ENCODE measurements around the gene IL26.
"Not testable (repeated sequence)": the region's sequence is repeated elsewhere in the genome, so short reads cannot be mapped to it uniquely, and the experiment has no call there.

IL26 gene

DNA sequence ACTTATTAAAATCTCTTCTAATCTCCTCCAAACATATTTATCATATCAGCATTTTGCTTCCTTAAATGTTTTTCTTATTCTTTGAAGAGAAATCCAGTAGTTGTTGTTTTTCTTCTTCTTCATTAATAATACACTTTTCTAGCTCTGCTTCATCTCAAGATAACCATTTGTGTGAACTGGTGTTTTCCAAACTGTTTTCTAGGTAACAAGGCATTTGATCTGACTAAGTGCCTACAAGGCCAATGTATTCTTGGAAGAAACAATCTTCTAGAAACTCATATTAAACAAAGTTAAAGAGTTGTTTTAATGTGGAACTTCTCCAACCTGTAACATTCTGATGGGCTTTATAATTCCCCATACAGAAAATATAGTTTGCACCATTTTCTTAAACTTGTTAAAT, 35.3 kb downstream of the IL26 start:
- no peak for DNase-seq

DNA sequence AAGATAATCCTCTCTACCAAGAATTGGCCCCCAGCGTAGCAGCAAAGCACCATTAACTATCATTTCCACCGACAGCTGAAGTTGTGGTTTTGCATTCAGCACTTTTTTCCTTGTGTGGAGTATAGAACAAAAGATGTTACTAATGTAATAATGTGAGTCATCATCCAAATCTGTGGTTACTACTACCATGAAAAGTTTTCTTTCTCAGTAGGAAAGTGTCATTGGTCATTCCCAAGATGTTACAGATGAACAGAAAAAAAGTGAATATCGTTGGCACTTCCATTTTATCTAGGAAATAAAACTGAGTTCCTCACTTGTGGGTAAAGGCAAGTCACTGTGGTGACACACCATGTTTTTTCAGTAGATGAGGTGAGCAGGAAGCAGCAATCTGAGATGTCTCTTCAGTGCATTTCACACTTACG, 35.8 kb downstream of the IL26 start:
- no peak for DNase-seq

DNA sequence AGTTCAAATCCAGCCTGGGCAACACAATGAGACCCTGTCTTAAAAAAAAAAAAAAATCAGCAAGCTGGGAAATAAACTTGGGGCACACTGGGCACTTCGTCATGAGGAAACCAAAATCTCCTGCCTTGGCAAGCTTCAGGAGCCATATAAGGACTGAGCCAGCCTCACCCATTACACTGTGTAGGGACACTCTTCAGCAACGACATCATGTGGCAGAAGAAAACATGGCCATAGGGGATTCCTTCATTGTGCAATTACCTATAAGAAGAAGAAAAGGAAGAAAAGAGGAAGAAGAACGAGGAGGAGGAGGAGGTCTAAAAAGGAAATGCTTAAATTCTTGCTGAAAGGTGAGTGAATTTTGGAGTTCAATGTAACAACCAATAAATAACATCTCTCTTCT, 40.0 kb downstream of the IL26 start:
- no peak for DNase-seq

DNA sequence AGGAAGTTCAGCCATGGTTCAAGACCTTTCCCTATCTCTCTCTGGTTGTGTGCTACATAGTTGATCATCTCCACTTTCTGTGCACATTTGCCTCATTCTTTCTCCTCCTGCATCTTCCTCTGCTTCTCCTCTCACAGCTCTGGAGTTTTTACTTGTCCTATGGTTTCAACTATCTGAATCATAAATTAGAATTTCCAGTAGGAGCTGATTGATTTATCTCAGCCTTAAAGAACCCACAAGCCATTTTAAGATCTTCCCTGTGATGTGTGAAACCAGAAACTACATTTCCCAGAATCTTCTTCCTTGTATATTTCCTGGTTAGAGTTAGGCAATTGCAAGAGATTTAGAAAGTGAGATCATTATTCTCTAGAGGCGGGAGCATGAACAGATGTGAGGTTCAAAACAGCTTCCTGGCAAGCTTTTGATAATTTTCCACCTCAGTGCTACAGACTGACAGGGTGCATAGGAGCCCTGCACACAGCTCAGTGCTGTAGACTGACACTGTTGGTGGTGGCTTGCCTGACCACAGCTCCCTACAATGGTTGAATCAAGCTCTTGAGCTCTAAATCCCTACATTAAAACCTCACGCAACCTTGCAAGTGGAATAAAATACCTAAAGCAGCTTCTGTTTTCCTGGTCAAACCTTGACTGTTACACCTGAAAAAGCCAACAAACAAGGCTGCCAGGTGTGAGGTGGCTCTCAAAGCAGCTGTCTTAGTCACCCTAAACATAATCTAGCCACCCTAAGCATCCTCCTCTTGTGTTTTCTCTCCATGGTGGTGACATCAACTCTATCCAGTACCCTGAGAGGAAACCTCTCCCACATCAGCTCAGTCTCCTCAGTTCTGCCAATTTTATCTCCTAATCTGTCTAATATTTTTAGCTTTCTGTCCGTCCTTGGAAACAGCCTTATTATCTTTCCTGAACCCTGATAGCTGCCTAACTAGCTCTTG, 44.5 kb downstream of the IL26 start:
- DNase-seq: no peak

DNA sequence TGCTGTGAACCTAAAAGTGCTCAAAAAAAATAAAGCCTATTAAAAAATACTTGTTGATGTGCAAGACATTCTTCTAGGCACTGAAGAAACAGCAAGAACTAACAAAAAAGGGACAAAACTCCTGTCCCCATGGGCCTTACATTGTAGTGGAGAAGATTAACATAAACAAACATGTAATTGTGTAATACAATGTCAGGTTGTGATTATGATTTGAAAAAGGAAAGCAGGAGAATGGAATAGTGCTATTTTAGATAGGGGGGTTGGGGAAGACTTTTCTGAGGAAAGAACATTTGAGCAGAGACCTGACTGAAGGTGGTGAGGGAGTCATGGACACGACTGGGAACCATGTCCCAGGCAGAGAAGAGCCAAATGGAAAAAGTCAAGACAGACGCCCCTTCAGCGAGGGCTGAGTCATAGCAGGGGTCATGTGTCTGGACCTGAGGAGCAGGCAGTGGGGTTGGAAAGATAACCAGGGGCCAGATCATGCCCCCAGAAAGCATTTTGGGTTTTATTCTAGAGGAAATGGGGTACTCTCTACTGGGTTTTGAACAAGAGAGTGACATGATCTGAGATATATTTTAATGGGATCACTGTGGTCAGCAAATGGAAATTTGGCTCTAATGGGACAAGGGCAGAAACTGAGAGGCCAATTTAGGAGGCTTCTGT, 46.7 kb downstream of the IL26 start:
- DNase-seq: no peak

DNA sequence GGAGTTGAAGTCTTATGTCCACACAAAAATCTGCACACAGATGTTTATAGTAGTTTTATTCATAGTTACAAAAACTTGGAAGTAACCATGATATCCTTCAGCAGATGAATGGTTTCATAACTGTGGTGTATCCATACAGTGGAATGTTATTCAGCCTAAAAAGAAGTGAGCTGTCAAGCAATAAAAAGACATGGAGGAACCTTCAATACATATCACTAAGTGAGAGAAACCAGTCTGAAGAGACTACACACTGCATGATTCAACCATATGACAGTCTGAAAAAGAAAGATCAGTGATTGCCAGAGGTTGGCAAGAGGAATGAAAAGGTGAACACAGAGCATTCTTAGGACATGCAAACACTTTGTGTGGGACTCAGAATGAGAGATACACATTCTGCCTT, 47.4 kb downstream of the IL26 start:
- no peak for DNase-seq

DNA sequence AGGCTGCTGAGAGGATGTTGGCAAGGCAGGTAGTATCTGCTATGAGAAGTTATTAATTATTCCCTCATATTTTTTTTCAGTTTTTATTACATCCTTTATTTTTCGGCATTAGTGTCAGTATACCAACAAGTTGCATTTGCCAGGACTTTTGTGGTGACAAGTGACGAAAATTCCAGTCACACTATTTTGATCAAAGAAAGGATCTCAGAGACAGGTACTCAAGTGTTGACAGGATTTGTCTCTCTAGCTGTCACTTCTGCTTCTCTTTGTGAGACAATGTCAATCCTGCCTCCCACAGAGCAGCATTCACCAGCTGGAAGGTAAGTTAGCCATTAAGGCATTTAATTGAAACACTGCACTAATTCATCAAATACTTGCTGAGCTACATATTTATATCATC, 48.0 kb downstream of the IL26 start:
- no peak for DNase-seq

DNA sequence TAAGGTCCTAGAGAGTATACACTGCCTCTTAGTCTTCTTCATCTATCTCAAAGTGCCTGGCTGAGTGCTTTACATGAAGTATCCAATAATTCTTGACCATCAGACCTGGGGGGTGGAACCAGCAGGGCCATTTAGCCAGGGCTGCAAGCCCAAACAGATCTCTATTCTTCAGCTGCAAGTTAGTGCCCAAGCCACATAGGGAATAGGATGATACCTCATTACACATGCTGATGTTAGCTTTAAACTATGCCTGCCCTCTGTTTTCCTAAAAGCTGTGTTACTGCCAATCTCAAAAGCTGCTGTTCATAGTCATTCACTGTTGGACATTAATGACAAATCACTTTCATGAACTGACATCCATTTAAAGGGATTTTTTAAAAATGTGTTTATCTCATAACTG, 49.4 kb downstream of the IL26 start:
- no peak for DNase-seq

DNA sequence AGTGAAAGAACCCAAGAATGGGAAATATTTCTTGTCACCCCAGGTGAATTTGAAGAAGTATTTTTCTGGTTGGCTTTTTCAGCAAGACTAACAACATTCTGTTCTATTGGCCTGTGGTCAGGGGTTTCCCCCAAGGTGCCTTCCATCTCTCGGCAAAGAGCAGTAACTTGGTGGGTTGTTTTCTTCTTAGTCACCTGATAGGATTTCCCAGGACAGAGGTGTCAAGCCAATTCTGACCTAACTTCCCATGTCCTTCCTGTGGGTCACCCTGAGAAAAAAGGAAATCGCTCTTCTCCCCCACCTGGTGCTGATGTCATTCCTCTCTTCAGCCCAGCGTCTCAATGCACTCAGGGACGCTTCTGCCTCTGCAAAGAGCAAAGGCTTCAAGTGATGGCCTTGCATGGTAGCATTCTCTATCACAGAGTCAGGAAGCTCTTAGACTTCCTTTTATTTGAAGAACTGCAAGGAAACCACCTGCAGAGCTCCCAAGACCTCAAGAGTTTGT, 50.0 kb downstream of the IL26 start:
- DNase-seq: no peak

DNA sequence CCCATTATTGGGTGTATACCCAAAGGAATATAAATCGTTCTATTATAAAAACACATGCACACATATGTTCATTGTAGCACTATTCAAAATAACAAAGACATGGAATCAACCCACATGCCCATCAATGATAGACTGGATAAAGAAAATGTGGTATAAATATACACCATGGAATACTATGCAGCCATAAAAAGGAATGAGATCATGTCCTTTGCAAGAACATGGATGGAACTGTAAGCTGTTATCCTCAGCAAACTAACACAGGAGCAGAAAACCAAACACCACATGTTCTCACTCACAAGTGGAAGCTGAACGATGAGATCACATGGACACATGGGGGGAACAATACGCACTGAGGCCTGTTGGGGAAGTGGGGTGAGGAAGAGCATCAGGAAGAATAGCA, 50.8 kb downstream of the IL26 start:
- DNase-seq: not testable (repeated sequence)

DNA sequence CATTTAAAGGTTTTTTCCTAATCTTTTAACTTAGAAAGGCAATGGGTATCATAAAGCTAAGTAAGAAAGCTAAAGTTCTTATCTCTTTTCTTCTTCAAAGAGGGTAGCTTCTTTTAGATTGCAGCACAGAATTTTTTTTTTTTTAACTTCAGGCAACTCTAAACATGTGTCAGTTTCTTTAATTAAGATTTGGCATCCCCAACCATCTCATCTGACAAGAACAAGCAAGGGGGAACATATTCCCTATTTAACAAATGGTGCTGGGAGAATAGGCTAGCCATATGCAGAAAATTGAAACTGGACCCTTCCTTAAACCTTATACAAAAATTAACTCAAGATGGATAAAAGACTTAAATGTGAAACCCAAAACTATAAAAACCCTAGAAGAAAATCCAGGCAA, 51.8 kb downstream of the IL26 start:
- no peak for DNase-seq

DNA sequence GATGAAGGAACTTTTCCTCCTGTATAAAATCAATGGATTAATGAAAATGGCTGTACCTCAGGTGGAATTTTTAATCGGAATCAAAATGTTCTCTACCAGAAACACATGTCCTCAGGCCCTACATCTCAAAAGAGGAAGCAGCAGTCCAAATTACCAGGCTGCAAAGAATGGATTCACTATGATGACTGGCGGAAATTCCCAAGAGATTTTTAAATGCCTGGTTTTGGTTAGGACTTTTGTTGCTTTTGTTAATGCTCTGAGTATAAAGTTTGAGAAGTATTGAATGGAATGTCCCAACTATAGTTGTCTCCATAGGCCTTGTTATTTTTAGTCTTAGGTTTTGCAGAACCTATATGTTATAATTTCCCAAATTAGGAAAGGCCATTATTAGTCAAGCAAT, 54.9 kb downstream of the IL26 start:
- no peak for DNase-seq

DNA sequence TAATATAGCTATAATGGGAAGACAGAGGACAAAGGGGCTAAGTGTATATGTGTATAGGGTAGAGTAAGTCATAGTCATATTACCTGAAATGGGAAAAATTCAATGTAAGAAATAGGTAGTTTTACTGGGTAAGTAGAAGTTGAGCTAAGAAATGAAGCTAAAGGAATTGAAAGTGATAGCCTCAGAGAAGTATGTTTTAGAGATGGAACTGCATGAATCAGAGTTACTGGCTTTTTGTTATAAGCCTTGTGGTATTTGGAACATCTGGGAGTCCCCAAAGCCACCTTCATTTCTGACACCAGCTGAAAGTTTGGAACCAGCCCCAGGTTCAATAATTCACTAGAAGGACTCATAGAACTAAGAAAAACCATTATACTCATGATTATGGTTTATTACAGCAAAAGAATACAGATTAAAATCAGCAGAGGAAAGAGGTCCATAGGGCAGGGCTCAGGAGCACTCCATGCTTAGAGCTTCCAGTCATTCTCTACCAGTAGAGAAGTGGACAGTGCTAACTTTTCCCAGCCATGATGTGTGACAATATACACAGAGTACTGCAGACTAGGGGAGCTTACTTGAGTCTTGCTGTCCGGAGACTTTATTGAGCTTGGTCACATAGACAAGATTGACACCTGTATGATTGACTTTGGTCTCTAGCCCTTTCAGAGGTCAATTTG, 56.3 kb downstream of the IL26 start:
- no peak for DNase-seq

DNA sequence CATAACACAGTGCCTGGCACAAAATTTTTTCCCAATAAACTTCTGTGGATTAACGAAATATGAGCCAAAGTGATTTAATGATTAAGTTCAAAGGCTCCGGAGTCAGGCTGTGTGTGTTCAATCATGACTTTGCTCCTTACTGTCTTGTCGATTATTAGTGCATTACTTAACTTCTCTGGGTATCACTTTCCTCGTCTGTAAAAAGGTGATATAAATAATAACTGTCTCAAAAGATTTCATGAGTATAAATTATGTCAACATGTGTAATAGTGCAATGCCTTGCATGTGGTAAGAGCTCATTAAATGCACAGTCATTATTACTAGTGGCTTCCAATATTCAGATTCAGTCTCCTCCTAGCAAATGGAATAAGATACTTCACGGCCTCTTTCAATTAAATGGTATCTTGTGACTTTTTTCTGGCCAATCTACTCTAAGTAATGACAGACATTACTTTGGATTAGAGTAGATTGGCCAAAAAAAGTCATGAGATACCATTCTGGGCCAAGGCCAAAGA, 59.2 kb downstream of the IL26 start:
- no peak for DNase-seq

DNA sequence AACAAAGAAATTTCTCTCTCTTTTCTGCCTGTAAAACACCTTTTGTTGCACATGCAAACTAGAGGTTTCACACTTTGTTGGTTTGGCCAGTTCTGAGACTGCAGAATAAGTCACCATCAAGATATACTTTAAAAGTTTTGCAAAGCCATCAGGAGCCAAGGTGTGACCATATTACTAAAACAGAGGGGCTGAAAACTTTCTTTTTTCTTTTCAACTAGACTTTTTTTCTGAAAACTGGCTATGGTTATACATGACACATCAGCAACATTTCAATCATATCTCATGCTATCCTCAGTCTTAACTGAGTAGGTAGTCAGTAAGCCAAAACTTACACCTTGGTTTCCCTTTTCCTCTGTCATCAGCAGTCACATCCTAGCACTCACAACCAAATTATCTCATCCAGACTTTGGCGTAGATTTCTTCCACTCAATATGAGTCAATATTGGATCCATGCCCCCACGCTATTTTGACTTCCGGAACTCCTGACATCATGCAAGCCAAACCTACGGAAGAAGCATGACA, 62.0 kb downstream of the IL26 start:
- no peak for DNase-seq

DNA sequence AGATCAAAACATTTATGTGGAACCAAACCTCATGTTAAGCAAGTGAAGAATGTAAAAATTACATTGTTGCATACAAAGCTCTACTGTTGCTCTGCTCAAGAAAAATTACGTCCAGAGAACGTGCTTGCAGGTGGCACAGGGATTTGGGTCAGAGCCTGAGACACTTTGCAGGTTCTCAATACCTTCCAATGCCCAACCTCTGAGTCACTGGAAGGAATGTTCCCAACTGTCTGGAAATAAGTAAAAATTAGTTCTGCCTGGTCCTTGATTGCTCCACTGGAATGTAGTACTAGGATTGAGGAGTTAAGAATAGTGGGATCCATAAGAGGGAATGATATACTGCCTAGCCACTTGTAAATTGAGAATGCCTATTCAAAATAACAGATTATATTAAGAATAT, 63.2 kb downstream of the IL26 start:
- no peak for DNase-seq

DNA sequence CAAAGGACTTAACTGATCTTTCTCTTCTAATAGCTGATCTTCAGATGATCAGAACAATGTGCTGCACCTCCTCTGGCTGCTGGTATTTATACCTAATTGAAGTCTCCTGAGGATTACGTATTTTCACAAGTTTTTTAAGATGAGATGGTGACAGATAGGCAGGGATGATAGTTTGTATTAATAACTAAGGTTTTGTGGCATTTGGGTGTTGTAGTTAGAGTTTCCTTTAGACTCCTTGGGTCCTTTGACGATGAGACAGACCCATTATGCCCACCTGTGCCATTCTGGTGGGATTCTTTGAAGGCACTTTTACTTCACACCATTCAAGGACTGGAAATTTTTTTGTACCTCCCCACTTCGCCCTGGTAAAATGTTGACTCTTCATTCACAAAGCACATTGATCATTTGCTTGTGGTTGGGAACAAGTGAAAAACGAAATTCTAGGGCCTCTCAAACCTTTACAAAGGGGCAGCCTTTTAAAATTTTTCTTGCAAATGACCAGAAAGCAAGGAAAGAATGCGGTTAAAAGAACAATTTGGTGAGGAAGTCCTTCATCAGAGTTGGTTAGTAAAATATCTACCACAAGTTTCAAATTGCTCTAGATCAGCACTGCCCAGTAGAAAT, 65.8 kb downstream of the IL26 start, which contains the start of gene IFNG:
Gene IFNG, minus strand, starts transcription at position 60 of the 624 bp plus-strand sequence. CDS start 125 bp downstream, outside the sequence.
- DNase-seq: no peak

DNA sequence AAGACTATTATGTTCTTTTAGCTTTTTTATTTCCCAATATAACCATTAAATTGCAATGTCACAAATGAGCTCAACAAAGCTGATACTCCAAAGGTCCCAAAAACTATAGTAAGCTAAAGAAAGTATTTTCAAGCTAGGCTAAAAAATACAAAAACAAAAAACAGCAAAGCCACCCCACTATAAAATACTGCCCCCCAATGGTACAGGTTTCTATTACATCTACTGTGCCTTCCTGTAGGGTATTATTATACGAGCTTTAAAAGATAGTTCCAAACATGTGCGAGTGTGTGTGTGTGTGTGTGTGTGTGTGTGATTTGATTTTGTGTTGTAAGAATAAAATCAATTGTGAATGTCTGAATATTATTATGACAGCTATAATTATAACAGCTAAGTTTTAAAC, 67.2 kb downstream of the IL26 start:
- no peak for DNase-seq

DNA sequence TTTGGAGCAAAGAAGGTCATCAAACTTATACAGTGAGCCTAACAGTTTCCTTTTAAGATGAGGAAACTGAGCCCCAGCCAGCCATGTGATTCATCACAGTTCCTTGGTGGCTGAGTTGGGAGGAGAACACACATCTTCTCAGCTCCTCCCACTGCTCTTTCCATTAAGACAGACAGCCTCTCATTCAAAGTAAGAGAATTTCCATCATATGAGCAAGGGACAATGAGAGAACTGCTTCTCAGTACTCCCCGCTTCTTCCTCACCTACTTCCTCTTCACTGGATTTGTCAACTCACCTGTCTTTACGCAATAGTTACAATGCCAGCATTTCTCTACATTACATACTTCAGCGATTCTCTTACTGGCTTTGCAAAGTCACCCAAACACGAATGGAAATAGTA, 68.2 kb downstream of the IL26 start:
- no peak for DNase-seq

DNA sequence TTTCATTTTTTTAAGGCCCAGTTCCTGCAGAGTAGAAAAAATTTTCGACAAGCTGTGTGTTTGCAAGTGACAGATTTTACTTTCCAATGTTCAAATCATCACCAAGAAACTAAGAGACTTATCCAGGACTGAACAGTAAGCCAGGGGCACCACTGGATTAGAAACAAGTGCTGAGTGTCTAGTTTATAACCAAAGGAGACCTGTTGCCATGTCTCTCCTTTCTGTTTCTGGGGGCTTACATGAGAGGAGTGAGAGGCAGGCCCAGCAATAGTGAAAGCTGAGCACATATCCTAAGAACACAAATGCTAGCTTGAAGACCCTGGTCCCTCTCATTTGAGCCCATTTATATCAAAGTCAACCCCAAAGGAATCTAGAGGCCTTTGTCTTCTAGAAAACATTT, 69.0 kb downstream of the IL26 start:
- no peak for DNase-seq

DNA sequence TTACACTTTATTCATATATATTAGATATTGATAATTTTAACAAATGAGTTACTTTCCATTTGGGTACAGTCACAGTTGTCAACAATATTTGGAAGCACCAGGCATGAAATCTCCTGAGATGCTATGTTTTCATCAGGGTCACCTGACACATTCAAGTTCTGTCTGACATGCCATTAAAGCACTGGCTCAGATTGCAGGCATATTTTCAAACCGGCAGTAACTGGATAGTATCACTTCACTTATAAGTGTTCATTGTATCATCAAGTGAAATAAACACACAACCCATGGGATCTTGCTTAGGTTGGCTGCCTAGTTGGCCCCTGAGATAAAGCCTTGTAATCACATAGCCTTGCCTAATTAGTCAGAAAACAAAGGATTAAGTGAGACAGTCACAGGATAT, 70.8 kb downstream of the IL26 start:
- no peak for DNase-seq

Data from NCI-H1436 treated with DMSO at 0.1 percent for 48 hours (cell line).